ENCODE measurements around the gene STXBP2. TPM values are rescaled to one million over a fixed set of nuclear protein-coding genes. Genes with fewer than 3 reads are reported as not detected.

STXBP2 gene
- total RNA-seq, 1 experiment from 2014 or later: 141 TPM

- H3K4me3 ChIP-seq (replicated peaks in 1 of 2; ENCODE audit: low read depth in 1 of 2, low read length in 2 of 2): no peak overlapping the region
- H3K9me2 ChIP-seq (ENCODE audit: insufficient read depth): no peaks in the 10 kb centered on the region
- no peaks in the 10 kb centered on the region for H3K9me3 ChIP-seq (ENCODE audit: control insufficient read depth in 1 of 2, insufficient read depth in 1 of 2, low read depth in 1 of 2, low read length in 2 of 2)
- H3K4me2 ChIP-seq (ENCODE audit: low read length): no peak overlapping the region
- no peak overlapping the region for H2AFZ ChIP-seq (ENCODE audit: low read depth, low read length, poor library complexity, severe bottlenecking)
- H3K36me3 ChIP-seq (ENCODE audit: control insufficient read depth in 1 of 2, insufficient read depth in 2 of 2, low read length in 2 of 2): no peaks in the 10 kb centered on the region
- H4K20me1 ChIP-seq (ENCODE audit: insufficient read depth): no peaks in the 10 kb centered on the region
- RAD21 ChIA-PET (ENCODE audit: low non-redundant PET in 1 of 2, low total read pairs in 2 of 2, uncharacterized antibody in 2 of 2, unreplicated experiment in 2 of 2): no interaction called here
- DNase-seq (ENCODE audit: low read depth, low spot score) (no peak), ATAC-seq (no peak)
- no peak overlapping the region for H3K9ac ChIP-seq (ENCODE audit: low read length)
- no peaks in the 10 kb centered on the region for H3K4me1 ChIP-seq (ENCODE audit: control insufficient read depth in 1 of 2, insufficient read depth in 2 of 2, low read length in 2 of 2)
- POLR2A ChIA-PET: no interaction called here
- TF ChIP-seq, protein P1, sequence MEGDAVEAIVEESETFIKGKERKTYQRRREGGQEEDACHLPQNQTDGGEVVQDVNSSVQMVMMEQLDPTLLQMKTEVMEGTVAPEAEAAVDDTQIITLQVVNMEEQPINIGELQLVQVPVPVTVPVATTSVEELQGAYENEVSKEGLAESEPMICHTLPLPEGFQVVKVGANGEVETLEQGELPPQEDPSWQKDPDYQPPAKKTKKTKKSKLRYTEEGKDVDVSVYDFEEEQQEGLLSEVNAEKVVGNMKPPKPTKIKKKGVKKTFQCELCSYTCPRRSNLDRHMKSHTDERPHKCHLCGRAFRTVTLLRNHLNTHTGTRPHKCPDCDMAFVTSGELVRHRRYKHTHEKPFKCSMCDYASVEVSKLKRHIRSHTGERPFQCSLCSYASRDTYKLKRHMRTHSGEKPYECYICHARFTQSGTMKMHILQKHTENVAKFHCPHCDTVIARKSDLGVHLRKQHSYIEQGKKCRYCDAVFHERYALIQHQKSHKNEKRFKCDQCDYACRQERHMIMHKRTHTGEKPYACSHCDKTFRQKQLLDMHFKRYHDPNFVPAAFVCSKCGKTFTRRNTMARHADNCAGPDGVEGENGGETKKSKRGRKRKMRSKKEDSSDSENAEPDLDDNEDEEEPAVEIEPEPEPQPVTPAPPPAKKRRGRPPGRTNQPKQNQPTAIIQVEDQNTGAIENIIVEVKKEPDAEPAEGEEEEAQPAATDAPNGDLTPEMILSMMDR (IDR thresholded peaks at IDR 0.05 in 2 of 3, conservative IDR thresholded peaks at IDR 0.05 in 1 of 3; ENCODE audit: borderline replicate concordance in 1 of 3, insufficient read depth in 1 of 3, low read depth in 2 of 3, low read length in 2 of 3): no peak
- no peak for TF ChIP-seq EGR1 (IDR thresholded peaks at IDR 0.05; ENCODE audit: low read depth)
- TF ChIP-seq EZH2 (IDR thresholded peaks at IDR 0.05): no peak
- H3K27ac ChIP-seq (ENCODE audit: low read depth, low read length): no peak overlapping the region
- intact Hi-C loops (cut with micrococcal nuclease): no loop called here
- no TSS peak for BruUV-seq (replicated peaks)
- no peaks in the 10 kb centered on the region for H3K79me2 ChIP-seq (ENCODE audit: insufficient read depth, low read length)
- CTCF ChIA-PET: interaction anchor here (1.2 to 1.3 kb wide), 2 partner anchors 10 to 19 kb away, joined by 3 to 4 read pairs; partner anchors contain the start of gene TRAPPC5
- H3K27me3 ChIP-seq (ENCODE audit: insufficient read depth, low read length): no peaks in the 10 kb centered on the region
Observed at GRCh38 chr19:7661744-7662538, 25.0 kb downstream of the STXBP2 start.

GRCh38 chr19:7662657-7663056 is 25.7 kb downstream of the STXBP2 start:
- Histone ChIP-seq H3K4me1 (ENCODE audit: control insufficient read depth in 1 of 2, insufficient read depth in 2 of 2, low read length in 2 of 2) (no peaks in the 10 kb centered on the region), H3K4me3 (replicated peaks in 1 of 2; ENCODE audit: low read depth in 1 of 2, low read length in 2 of 2) (no peak overlapping the region), H3K79me2 (ENCODE audit: insufficient read depth, low read length) (no peaks in the 10 kb centered on the region), H2AFZ (ENCODE audit: low read depth, low read length, poor library complexity, severe bottlenecking) (no peak overlapping the region), H3K9me2 (ENCODE audit: insufficient read depth) (no peaks in the 10 kb centered on the region), H3K36me3 (ENCODE audit: control insufficient read depth in 1 of 2, insufficient read depth in 2 of 2, low read length in 2 of 2) (no peaks in the 10 kb centered on the region), H3K27me3 (ENCODE audit: insufficient read depth, low read length) (no peaks in the 10 kb centered on the region), H3K9ac (ENCODE audit: low read length) (no peak overlapping the region), H3K4me2 (ENCODE audit: low read length) (no peak overlapping the region), H3K9me3 (ENCODE audit: control insufficient read depth in 1 of 2, insufficient read depth in 1 of 2, low read depth in 1 of 2, low read length in 2 of 2) (no peaks in the 10 kb centered on the region), H3K27ac (ENCODE audit: low read depth, low read length) (no peak overlapping the region), H4K20me1 (ENCODE audit: insufficient read depth) (no peaks in the 10 kb centered on the region)
- ChIA-PET POLR2A (no interaction called here), RAD21 (ENCODE audit: low non-redundant PET in 1 of 2, low total read pairs in 2 of 2, uncharacterized antibody in 2 of 2, unreplicated experiment in 2 of 2) (no interaction called here), CTCF (no interaction called here)
- BruUV-seq (replicated peaks): no TSS peak
- no peak for TF ChIP-seq TCF7L2 (IDR thresholded peaks at IDR 0.05; ENCODE audit: borderline replicate concordance, extremely low read depth, insufficient read depth, insufficient read length)
- TF ChIP-seq SIN3A (IDR thresholded peaks at IDR 0.05; ENCODE audit: low read depth): no peak
- TF ChIP-seq CEBPB (IDR thresholded peaks at IDR 0.05; ENCODE audit: low read depth): no peak
- TF ChIP-seq CBX3 (IDR thresholded peaks at IDR 0.05; ENCODE audit: low read depth): no peak
- no peak for TF ChIP-seq YY1 (IDR thresholded peaks at IDR 0.05; ENCODE audit: extremely low read depth, insufficient replicate concordance, low read depth, low read length)
- no peak for TF ChIP-seq POLR2AphosphoS5 (IDR thresholded peaks at IDR 0.05; ENCODE audit: low read depth, low read length)
- ATAC-seq: no peak
- intact Hi-C loops (cut with micrococcal nuclease): no loop called here
- no peak for DNase-seq (ENCODE audit: low read depth, low spot score)
